GM10847 (cell line): Measurements from ENCODE around the gene STX7.

ENCODE experiments used
- POLR2A ChIP-seq: IDR thresholded peaks from 2 replicates; pipeline ENCODE4 v1.6.1; 2011; ENCODE audit not compliant: insufficient read length; ENCODE audit errors: extremely low read depth

The STX7 gene

DNA sequence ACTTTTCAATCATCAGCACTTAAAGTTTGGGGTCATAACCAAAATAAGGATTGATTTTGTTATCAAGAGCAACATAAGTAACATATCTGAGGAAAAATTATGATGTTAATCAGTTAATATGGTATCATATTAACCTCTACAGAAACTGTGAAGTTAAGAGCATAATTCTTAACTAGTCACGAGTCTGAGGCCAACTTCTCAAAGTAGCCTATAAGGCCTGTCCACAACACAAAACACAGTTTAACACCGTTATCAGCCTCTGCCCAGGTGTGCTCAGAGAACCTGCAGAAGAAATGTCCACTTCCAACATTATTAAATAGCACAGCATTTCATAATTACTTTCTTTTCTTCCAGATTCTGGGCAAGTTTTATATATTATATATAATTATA, 1.1 kb downstream of the STX7 start:
- no peak for TF ChIP-seq POLR2A

DNA sequence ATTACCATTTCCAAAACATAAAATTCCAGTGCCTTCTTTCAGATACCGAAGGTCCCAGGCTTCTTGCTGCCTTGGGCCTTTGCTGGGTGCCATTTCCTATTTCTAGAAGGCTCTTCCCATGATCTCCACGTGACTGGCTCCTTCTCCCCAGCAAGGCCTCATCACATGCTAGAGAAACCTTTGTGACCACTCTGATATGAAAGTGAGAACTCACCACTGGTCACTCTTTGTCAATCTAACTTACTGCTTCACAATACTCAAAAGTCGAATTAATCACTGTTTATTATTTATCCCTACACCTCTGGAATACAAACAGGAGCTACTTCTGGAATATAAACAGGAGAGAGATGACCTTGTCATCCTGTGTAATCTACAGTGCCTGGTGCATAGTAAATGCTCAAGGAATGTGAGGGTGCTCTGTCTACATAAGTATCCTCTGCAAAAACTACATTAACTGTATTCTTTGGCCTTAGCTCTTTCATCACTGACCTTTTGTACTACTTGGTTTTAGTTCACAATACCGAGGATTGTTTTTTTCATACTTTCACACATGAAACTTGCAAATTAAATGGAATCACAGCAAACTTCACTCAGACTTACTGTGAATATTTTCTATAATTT, 1.6 kb downstream of the STX7 start:
- TF ChIP-seq POLR2A, result no peak

DNA sequence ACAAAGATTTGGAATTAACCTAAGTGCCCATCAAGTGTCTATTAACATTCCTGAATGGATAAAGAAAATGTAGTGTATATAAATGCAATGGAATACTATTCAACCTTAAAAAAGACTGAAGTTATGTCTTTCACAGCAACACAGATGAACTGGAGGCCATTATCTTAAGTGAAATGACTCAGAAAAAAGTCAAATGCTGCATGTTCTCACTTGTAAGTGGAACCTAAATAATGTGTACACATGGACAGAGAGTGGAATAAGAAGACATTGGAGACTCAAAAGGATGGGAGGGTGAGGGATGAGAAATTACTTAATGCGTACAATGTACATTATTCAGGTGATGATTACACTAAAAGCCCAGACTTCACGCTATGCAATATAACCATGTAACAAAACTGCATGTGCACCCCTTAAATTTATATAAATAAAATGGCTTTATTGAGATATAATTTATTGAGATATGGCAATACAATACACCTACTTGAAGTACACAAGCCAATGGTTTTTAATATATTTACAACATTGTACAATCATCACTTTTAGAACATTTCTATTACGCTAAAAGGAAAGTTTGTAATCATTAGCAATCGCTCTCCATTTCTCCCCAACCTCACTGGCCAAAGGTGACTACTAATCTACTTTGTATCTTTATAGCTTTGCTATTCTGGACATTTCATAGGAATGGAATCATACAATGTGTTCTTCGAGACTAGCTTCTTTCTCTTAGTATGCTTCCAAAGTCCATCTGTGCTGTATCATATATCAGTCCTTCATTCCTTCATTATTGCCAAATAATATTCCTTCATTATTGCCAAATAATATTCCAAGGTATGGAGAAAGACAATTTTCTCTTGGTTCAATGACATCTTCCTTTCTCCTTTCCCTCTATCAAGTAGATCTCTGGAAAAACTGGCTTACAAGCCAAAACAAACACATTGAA, 5.8 kb downstream of the STX7 start:
- TF ChIP-seq POLR2A, result no peak

- no peak for TF ChIP-seq POLR2A
These were observed 6.5 kb downstream of the STX7 start for GRCh38 chr6:132506461-132506860.

DNA sequence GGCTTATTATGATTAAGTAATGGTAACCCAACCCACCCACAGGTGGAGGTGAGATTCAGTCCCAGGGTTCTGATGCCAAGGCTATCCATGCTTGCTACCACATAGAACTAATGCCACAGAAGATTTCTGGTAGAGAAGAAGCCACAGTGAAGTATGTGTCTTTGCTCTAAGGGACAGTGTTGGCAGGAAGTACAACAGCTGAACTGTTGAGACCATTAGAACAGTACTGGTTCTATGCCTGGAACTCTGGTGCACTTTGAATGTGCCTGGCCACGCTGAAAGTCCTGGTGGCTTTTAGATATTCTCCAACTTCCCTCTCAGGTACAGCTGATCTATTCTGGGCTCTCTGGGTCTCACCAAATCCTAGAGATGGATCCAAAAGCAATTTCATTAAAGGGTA, 7.8 kb downstream of the STX7 start:
- TF ChIP-seq POLR2A, result no peak

GRCh38 chr6:132504757-132505156, 8.2 kb downstream of the STX7 start:
- TF ChIP-seq POLR2A, result no peak

GRCh38 chr6:132499757-132500156, 13.2 kb downstream of the STX7 start:
- no peak for TF ChIP-seq POLR2A

GRCh38 chr6:132498638-132499037, 14.3 kb downstream of the STX7 start:
- TF ChIP-seq POLR2A, result no peak

DNA sequence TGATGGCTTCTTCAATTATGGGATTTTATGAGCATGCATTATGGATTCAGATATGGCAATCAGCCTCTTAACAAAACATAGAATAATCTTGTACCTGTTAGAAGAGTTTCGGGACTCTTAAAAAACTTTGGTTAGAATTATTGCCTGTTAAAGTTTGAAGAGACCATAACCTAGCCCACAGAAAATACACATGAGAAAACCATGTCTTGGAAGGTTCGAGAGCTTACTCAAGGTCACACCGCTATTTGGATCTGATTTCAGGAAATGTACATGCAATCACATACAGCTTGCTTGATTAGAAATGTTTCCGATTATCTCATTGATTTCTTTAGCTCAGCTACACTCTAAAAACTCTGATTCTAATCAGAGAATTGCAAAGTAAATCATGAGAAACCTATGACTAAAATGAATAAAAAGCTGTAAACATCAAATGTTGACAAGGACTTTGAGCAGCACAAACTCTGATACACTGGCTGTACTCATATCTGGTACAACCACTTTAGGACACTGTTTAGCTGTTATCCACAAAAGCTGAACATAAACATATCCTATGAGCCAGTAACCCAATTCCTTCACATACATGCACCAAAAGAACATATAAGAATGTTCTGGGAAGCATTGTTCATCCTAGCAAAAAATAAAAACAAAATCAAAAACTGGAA, 16.3 kb downstream of the STX7 start:
- no peak for TF ChIP-seq POLR2A

- TF ChIP-seq POLR2A, result no peak
These were observed 17.3 kb downstream of the STX7 start for GRCh38 chr6:132495604-132496079.

DNA sequence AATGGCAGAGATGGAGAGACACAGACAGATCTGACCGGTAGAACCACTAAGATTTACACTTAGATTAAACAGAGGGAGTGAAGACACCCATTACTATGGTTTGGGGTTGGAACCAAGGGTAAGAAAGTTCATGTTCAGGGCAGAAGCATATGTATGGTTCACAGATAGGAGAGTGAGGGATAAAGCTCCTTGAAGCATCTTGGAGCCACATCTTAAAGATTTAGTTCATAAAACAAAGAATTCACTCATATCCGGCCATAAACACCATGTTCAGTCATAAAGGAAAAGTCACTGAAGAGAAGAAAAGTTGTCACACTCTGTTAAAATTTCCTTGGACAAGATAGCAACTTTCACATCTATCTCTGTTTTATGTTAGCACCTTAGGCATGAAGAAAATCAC, 18.0 kb downstream of the STX7 start:
- TF ChIP-seq POLR2A, result no peak

- TF ChIP-seq POLR2A, result no peak
These were observed 21.0 kb downstream of the STX7 start for GRCh38 chr6:132491881-132492280.

DNA sequence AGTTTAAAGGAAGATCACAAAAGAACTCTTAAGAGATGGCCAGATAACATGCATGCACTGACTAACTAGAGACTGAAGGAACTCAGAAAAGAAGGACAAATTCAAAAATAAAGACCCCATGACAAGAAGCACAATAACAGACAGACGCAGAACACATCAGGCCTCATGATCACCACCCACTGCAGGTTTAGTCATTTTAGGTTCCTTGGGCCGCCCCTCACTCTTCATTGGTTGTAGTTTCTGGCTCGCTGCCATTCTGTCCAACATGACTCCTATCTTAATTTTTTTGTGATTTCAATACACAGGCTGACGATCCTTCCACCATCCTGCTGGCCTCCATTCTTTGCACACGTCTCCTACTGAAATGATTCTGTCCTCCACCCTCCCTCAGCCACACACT, 21.6 kb downstream of the STX7 start:
- no peak for TF ChIP-seq POLR2A

GRCh38 chr6:132490478-132491204, 22.3 kb downstream of the STX7 start:
- no peak for TF ChIP-seq POLR2A

DNA sequence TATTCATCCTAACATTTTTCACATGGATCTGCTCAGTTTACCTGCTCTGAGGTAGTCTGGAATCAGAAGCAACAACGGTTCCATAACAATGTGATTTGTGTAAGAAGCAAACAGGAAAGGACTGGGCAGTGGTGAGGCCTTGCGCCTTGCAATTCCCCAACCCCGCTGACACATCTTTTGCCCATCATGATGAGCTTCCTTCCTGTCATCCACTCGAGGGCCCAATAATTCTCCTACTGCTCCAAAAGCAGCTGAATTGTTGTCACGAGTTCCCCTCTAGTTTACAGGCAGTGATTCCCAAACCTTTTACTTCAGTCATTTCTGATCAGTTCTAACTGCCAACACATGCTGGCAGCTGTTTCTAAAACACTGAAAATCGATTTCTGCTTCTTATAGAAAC, 22.9 kb downstream of the STX7 start:
- no peak for TF ChIP-seq POLR2A
